MG63 (cell line): Measurements from ENCODE around the gene RPS21. TPM values are rescaled to one million over a fixed set of nuclear protein-coding genes. Genes with fewer than 3 reads are reported as not detected.
"Not testable (repeated sequence)": the region's sequence is repeated elsewhere in the genome, so short reads cannot be mapped to it uniquely, and the experiment has no call there.

Experiments
- DNase-seq: peaks from one replicate; pipeline ENCODE4 v3.0.0-alpha.2; 2020
- H3K27me3 ChIP-seq: fragments of 250-450 bp; sonication (Bioruptor Pico); 2 replicates; pipeline ENCODE4 v1.5.1; 2020; ENCODE audit warnings: mild to moderate bottlenecking, moderate library complexity
- H3K36me3 ChIP-seq: fragments of 250-450 bp; sonication (Bioruptor Pico); 2 replicates; pipeline ENCODE4 v1.5.1; 2020; ENCODE audit warnings: mild to moderate bottlenecking, moderate library complexity
- H3K4me3 ChIP-seq: fragments of 250-450 bp; sonication (Bioruptor Pico); 2 replicates; pipeline ENCODE4 v1.5.1; 2020; ENCODE audit warnings: mild to moderate bottlenecking, moderate library complexity
- H3K9me3 ChIP-seq: fragments of 250-450 bp; sonication (Bioruptor Pico); 2 replicates; pipeline ENCODE4 v1.5.1; 2020; ENCODE audit warnings: mild to moderate bottlenecking, moderate library complexity
- total RNA-seq: library from RNA; depleted of rRNA; stranded (reverse); fragments of >200 nt; shearing (Covaris generic); gene quantifications from 2 replicates; pipeline ENCODE4 v1.2.3, GENCODE V29; 2014; ENCODE audit warnings: low replicate concordance

The RPS21 gene
- total RNA-seq, 1 experiment from 2014 or later: 2,164 TPM

DNA sequence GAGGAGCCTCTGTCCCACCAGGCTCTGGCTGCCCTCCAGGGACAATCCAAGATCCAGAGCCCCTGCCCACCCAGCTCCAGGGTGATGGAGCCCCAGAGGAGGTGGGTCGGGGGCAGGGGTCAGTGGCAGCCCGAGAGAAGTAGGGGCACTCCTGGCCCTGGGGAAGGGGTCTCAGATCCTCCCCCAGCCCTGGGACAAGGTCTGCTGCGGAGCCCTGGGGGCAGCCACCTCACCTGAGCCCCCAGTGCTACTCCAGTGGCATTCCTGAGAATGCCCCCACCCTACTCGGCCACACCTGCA is 17.1 kb upstream of the RPS21 start:
- no peaks in the 10 kb centered on the region for H3K9me3 ChIP-seq
- no peaks in the 10 kb centered on the region for H3K27me3 ChIP-seq
- peaks cover 7% of the 10 kb centered on the region for H3K36me3 ChIP-seq
- no peak for DNase-seq
- H3K4me3 ChIP-seq: no peak overlapping the region

DNA sequence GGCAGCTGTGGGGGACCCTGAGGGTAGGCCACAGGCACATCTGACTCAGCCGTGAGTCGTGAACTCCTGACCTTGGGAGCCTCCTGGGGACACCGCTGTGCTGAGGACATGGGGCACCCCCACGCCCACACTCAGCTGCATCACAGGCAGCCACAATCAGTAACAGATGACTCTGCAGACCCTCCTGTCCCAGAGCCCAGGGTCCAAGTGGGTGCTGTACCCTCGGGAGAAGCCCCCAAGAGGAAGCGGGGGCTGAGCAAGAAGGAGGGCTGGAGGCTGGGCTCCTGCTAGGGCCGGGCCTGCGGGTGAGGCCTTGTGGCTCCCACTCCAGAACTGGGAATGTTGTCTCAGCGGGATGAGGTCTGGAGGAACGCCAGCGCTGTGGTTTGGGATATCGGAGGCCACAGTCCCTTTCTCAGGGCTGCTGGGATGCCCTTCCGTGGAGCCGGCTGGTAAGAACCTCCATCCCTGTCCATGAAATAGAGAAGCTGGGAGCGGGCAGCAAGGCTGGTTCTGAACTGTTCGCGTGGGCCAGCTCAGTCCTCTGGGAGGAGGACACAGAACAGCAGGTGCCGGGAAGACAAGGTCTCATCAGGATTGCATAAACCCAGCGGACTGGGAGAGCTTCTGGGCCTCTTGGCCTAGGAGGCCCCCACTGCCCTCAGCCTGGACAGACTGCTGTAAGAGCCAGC is 16.6 kb upstream of the RPS21 start:
- no peaks in the 10 kb centered on the region for H3K9me3 ChIP-seq
- no peaks in the 10 kb centered on the region for H3K27me3 ChIP-seq
- H3K36me3 ChIP-seq: peaks cover 4% of the 10 kb centered on the region
- H3K4me3 ChIP-seq: no peak overlapping the region
- DNase-seq: peak; percentile 81

DNA sequence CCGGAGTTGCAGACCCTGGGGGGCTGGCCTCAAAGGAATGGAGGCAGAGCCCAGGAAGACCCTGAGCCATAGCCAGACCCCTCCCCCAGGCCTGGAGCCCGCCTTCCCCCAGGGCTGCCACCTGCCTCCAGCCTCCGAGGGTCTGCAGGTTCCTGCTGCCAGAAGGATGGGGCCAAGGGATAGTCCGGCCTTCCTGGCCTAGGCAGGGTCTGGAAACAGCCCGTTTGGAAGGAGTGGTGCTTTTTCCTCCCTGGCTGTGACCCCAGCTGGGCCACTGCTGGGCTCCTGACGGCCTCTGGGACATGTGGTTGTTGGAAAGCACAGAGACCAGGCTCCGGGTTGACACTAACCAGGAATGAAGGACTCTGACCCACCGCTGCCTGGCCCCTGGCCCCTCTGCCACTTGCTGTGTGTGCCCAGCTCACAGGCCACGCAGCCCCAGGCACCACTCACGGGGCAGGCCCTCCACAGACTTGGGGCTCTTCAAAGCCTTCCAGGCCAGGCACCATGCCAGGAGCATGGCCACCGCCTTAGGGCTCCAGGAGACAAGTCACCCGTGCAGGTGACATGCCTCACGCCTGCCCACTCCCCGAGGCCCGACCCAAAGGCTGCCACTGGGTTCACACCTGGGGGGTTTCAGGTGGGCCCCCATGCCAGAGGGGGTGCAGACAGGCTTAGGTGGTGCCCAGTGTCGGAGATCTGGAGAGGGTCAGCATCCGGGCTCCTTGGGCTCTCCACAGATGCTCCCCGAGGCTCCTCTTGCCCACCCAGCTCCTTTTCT is 15.9 kb upstream of the RPS21 start:
- H3K27me3 ChIP-seq: no peaks in the 10 kb centered on the region
- no peaks in the 10 kb centered on the region for H3K36me3 ChIP-seq
- H3K9me3 ChIP-seq: no peaks in the 10 kb centered on the region
- H3K4me3 ChIP-seq: no peak overlapping the region
- no peak for DNase-seq

- H3K4me3 ChIP-seq: no peak overlapping the region
- no peaks in the 10 kb centered on the region for H3K27me3 ChIP-seq
- no peaks in the 10 kb centered on the region for H3K9me3 ChIP-seq
- H3K36me3 ChIP-seq: no peaks in the 10 kb centered on the region
- no peak for DNase-seq
Observed at GRCh38 chr20:62371588-62372041, 15.3 kb upstream of the RPS21 start.

GRCh38 chr20:62372042-62372993 is 14.6 kb upstream of the RPS21 start:
- Histone ChIP-seq H3K9me3 (no peaks in the 10 kb centered on the region), H3K4me3 (no peak overlapping the region), H3K27me3 (no peaks in the 10 kb centered on the region), H3K36me3 (no peaks in the 10 kb centered on the region)
- DNase-seq: no peak

DNA sequence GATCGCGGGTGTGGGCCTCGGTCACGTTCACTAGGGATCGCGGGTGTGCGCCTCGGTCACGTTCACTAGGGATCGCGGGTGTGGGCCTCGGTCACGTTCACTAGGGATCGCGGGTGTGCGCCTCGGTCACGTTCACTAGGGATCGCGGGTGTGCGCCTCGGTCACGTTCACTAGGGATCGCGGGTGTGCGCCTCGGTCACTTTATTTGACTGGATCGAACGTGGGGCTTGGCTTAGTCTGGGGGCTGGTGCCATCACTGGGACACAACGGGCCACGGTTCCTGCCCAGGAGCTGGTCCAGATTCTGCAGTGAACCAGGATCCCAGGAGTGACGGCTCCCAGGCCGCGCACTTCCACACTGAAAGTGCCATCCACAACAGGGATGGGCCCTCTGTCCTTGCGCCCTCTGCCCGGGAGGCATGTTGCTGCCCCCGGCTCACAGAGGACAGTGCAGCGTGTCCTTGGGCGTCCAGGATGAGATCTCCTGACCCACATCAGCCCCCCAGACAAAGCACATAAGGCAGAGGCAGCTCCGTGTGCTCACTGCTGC is 13.2 kb upstream of the RPS21 start:
- not testable (repeated sequence) for H3K4me3 ChIP-seq, DNase-seq, H3K9me3 ChIP-seq, H3K27me3 ChIP-seq, H3K36me3 ChIP-seq

- H3K27me3 ChIP-seq: no peaks in the 10 kb centered on the region
- no peak overlapping the region for H3K4me3 ChIP-seq
- no peaks in the 10 kb centered on the region for H3K9me3 ChIP-seq
- no peaks in the 10 kb centered on the region for H3K36me3 ChIP-seq
- DNase-seq: no peak
Observed at GRCh38 chr20:62374331-62375152, 12.4 kb upstream of the RPS21 start.

GRCh38 chr20:62376112-62377063 is 10.5 kb upstream of the RPS21 start:
- Histone ChIP-seq H3K9me3 (no peaks in the 10 kb centered on the region), H3K27me3 (no peaks in the 10 kb centered on the region), H3K36me3 (no peaks in the 10 kb centered on the region), H3K4me3 (no peak overlapping the region)
- DNase-seq: no peak

GRCh38 chr20:62377064-62377461 is 9.8 kb upstream of the RPS21 start:
- no peak for DNase-seq
- H3K36me3 ChIP-seq: no peaks in the 10 kb centered on the region; the same call in 1 of the 2 replicates
- no peak overlapping the region for H3K4me3 ChIP-seq
- no peaks in the 10 kb centered on the region for H3K27me3 ChIP-seq
- no peaks in the 10 kb centered on the region for H3K9me3 ChIP-seq

DNA sequence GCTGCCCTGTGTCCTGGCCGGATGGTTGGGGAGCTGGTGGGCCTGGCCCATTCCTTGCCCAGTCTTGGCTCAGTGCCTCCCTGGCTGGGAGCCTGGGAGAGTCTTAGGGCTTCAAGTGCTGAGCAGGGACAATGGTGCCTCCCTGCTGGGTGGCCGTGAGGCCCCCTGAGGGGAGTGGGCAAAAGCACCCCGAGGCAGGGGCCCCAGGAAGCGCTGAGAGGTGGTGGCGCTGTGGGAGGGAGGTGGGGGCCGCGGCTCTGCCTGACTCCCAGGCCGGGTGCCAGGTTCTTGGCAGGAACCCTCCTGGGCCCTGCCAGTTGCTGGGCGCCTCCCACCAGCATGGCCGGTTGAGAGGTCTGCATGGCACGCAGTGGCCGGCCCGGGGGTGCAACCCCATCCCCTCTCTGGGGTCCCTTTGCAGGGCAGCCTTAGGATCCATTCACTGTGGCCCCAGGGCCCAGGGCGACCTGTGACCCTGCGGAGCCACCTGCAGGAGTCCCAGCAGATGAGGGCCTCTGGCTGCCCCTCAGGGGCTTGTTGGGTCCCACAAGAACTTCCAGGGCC is 9.2 kb upstream of the RPS21 start:
- no peak overlapping the region for H3K4me3 ChIP-seq
- no peaks in the 10 kb centered on the region for H3K9me3 ChIP-seq
- DNase-seq: peak; percentile 87
- H3K36me3 ChIP-seq: peaks cover 5% of the 10 kb centered on the region
- no peaks in the 10 kb centered on the region for H3K27me3 ChIP-seq

DNA sequence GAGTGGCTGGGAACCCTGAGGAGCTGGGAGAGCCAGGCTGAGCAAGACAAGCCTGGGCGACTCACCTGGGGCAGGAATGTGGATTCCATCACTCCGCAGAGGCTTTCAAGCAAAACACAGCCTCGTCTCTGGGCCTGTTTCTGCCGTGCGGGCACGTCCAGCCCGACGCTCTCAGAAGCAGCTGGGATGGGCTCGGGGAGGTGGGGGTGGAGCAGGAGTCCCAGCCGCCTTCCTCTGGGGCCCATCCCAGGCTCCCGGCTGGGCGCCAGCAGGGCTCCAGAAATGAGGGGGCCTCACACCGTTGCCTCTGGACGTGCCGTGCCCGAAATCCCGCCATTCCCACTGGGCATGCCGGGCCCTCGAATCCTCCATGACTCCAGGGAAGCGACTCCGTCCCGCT is 8.7 kb upstream of the RPS21 start:
- DNase-seq: no peak
- H3K27me3 ChIP-seq: no peaks in the 10 kb centered on the region
- H3K4me3 ChIP-seq: no peak overlapping the region
- no peaks in the 10 kb centered on the region for H3K9me3 ChIP-seq
- peaks cover 8% of the 10 kb centered on the region for H3K36me3 ChIP-seq

DNA sequence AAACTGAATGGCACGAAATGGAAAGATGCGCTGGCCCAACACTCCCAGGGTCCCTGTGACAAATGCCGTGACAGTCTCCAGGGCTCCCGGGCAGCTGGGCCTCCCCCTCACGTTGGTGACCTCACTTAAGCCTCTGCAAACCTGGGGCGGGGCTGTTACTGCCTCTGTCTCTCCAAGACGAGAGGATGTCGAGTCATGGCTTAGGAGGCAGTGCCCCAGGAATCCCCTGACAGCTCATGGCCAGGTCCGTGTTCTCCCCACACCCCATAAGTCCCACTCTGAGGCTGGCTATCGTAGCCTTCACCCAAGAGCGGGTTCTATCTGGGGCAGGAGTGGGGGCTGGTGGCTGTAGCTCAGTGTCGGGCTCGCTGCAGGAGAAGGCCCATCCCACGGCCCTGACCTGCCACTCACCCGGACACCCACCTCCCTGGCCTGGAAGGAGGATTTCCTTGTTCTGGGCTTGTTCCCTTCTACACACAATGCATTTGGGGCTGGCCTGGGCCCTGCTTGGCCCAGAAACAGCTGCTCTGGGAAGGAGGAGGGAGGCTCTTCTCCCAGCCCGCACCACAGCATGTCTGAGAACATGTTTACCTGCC is 5.6 kb upstream of the RPS21 start:
- no peak for DNase-seq

GRCh38 chr20:62381842-62382241 is 5.1 kb upstream of the RPS21 start:
- no peak overlapping the region for H3K4me3 ChIP-seq

More for the DNA sequence above, 5.6 kb upstream of the RPS21 start:
- Histone ChIP-seq H3K4me3 (no peak overlapping the region), H3K27me3 (no peaks in the 10 kb centered on the region), H3K9me3 (no peaks in the 10 kb centered on the region), H3K36me3 (peaks cover 12% of the 10 kb centered on the region)

DNA sequence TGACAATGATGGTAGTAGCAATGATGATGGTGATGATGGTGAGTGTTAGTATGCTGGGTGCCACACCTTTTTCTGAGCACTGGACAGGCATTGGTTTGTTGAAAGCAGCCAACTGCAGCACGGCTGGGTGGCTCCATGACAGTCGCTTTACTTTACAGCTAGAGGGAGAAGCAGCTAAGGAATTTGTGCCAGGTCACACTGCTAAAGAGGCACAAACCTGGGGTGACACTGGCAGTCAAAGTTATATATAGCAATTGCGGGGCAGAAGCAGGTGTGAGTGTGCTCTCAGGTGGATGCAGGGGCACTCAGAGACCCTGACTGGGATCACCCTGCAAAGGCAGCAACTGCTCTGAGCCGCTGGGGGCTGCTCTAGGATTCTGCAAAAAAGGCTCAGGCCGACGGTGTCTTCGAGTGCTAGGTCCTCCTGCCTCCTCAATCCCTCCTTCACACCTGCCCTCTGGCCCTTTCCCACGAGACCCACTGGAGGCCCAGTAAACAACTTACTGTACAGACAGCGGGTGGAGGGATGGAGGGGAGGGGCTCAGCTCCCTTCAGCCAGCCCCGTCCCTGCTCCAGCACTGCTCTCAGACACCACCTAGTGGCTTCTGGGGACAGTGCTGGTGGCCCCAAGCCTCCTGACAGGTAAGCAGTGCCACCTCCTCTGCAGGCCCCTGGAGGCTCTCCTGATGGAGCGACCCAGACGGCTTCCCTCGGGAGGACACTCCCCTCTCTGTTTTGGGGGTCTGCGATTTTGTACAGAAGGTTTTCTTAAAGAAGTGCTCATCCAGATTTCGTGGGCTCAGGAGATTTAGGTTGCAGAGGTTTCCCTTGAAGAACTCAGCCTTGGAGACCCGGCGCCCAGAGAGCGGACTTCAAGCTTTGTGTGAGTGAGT is 4.4 kb upstream of the RPS21 start:
- DNase-seq: peak; percentile 76

More at GRCh38 chr20:62381842-62382241, 5.1 kb upstream of the RPS21 start:
- H3K27me3 ChIP-seq: no peaks in the 10 kb centered on the region
- H3K36me3 ChIP-seq: peaks cover 17% of the 10 kb centered on the region
- DNase-seq: no peak
- no peaks in the 10 kb centered on the region for H3K9me3 ChIP-seq

More for the DNA sequence above, 4.4 kb upstream of the RPS21 start:
- H3K27me3 ChIP-seq: no peaks in the 10 kb centered on the region
- no peak overlapping the region for H3K4me3 ChIP-seq
- H3K9me3 ChIP-seq: no peaks in the 10 kb centered on the region
- H3K36me3 ChIP-seq: peaks cover 21% of the 10 kb centered on the region
